ENCODE data around the gene ASCL4.
A peak's percentile ranks its signal among the peaks of the same experiment; 100 is the strongest.
"Not testable (repeated sequence)": the region's sequence is repeated elsewhere in the genome, so short reads cannot be mapped to it uniquely, and the experiment has no call there.

ASCL4 gene, protein sequence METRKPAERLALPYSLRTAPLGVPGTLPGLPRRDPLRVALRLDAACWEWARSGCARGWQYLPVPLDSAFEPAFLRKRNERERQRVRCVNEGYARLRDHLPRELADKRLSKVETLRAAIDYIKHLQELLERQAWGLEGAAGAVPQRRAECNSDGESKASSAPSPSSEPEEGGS

GRCh38 chr12:107774349-107775029, at the start of gene ASCL4:
ASCL4 (plus strand) TSS chr12:107774704; CDS start chr12:107775219, 515 bp downstream.
- FAIRE-seq: no peak

DNA sequence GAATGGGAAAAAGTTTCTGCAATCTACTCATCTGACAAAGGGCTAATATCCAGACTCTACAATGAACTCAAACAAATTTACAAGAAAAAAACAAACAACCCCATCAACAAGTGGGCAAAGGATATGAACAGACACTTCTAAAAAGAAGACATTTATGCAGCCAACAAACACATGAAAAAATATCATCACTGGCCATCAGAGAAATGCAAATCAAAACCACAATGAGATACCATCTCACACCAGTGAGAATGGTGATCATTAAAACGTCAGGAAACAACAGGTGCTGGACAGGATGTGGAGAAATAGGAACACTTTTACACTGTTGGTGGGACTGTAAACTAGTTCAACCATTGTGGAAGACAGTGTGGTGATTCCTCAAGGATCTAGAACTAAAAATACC, 47.2 kb upstream of the ASCL4 start:
- not testable (repeated sequence) for FAIRE-seq

DNA sequence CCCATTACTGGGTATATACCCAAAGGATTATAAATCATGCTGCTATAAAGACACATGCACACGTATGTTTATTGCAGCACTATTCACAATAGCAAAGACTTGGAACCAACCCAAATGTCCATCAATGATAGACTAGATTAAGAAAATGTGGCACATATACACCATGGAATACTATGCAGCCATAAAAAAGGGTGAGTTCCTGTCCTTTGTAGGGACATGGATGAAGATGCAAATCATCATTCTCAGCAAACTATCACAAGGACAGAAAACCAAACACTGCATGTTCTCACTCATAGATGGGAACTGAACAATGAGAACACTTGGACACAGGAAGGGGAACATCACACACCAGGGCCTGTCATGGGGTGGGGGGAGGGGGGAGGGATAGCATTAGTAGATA, 46.8 kb upstream of the ASCL4 start:
- FAIRE-seq: not testable (repeated sequence)

DNA sequence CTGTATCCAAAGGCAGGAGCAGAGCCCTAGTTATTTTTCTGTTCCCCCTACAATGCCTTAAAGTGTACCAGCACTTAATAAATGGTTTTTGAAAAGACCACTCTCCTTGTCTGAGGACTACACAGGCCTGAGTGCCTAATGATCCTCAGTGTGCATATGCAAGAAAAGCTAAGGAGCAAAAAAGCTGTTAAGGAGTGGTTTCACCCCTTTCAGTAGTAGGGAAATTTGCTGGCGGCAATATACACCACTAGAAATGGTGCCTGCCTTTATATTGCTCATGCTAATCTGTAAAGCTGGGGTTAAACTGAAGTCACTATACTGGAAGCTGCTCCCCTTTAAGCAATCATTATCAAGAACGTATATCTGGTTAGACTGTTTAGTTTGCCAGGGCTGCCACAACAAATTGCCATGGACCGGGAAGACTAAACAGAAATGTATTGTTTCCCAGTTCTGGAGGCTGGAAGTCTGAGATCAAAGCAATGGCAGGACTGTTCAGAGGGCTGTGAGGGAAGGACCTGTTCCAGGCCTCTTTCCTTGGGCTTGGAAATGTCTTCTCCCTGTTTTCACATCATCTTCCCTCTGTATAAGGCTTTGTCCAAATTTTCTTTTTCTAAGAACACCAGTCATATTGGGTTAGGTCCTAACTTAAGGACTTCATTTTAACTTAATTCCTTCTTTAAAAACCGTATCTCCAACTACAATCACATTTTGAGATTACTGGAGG, 43.7 kb upstream of the ASCL4 start:
- no peak for FAIRE-seq

DNA sequence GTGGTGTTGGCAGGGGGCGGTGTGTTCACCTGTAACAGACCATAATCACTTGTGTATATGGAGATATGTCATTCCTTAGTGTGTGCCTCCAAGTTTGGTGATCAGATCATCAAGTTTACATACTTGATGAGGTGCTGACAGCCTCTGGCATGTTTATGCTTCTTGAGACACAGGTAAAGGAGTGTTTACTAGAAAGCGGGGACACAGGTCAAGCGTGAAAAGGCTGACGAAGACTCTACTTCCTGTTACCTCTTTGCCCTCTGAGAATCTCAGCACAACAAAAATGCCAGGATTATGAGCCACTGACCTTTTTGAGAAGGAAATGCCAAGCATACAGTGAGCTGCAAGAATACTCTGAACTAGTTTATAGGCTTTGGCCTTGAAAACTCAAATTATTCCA, 43.1 kb upstream of the ASCL4 start:
- no peak for FAIRE-seq

DNA sequence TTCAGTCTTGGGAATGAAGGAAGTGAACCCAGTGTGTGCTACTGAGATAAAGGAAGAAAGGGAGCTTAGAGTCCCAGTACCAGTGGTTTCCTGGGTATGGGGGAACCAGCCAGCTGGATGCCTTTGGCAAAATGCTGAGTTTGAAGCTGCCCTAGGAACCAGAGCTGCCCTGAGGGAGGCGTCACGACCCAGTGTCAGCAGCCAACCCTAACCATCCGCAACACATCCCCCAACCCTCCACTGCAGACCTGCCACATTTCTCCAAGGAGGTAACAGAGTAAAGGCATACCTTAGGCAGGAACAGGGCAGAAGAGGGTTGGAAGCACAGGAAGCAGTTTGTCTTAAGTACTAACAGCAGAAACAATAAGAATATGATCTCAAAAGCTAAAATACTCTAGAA, 42.1 kb upstream of the ASCL4 start:
- FAIRE-seq: no peak

- no peak for FAIRE-seq
Observed at GRCh38 chr12:107734139-107734538, 40.4 kb upstream of the ASCL4 start.

DNA sequence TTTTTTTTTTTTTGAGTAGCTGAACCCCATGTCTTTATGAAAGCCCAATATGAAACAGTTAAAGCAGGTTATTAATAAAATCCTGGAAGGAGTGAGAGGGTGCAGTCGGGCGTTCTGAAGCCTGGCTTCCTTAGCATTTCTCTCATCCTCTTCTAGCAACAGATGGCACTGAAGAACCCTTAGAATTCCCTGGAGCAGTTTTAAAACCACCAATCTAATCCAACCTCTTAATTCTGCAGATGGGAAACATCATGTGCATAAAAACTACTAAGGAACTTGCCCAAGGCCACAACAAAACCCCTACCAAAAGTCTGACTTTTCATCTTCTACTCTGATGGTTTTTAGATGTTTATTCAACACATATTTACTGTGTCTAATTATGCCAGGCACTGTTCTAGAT, 38.7 kb upstream of the ASCL4 start:
- FAIRE-seq: no peak

DNA sequence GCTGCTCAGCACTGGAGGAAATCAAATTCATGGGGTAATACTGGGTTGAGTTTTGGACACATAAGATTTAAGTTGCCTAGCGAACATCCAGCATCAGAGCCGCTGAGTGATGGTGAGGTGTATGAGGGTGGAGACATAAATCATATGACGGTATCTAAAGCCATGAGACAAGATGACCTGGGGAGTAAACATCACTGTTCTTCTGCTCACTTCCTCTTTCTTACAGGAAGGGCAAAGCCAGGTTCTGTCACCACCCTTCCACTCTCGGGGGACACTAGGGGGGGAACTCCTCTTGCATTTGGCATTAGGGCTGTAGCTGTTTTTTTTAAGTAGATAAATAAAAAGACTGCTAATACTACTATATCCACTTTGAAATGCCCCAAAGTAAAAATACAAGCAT, 37.6 kb upstream of the ASCL4 start:
- no peak for FAIRE-seq

DNA sequence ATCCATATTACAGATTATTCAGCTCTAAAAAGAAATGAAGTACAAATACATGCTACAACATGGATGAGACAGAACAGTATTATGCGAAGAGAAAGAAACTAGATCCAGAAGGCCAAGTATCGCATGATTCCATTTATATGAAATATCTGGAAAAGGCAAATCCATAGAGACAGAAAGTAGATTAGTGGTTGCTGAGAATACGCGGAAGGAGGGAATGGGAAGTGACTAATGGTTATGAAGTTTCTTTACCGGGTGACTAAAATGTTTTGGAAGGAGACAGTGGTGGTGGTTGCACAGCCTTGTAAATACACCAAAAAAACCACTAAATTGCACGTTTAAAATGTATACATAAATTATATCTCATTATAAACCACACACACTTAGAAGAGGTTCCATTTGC, 26.0 kb upstream of the ASCL4 start:
- FAIRE-seq: no peak

- FAIRE-seq: no peak
Observed at GRCh38 chr12:107749083-107749482, 25.4 kb upstream of the ASCL4 start.

DNA sequence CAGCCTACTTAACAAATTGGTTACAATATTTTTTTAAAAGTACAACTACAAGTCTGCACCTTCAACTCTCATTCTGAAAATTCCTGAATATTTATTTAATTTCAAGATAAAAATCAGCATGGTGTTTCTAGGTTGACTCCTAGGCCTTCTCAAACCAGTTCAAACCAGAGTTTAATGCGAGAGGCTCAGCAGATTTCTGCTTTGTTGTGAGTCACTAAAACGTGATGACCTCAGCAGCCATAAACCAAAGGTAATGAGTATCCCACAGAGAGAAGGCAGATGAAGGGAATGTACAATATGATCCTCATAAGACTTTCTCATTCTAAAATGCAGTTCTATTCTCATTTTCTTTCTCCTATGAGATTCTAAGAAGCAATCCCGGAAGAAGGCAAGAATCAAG, 15.1 kb upstream of the ASCL4 start:
- FAIRE-seq: peak; percentile 98

GRCh38 chr12:107760207-107760808, 14.2 kb upstream of the ASCL4 start:
- FAIRE-seq: no peak

GRCh38 chr12:107760809-107761501, 13.5 kb upstream of the ASCL4 start, which contains the start of gene PRDM4:
PRDM4 (minus strand) TSS chr12:107761137; CDS start chr12:107760515, 622 bp downstream.
- FAIRE-seq: no peak

DNA sequence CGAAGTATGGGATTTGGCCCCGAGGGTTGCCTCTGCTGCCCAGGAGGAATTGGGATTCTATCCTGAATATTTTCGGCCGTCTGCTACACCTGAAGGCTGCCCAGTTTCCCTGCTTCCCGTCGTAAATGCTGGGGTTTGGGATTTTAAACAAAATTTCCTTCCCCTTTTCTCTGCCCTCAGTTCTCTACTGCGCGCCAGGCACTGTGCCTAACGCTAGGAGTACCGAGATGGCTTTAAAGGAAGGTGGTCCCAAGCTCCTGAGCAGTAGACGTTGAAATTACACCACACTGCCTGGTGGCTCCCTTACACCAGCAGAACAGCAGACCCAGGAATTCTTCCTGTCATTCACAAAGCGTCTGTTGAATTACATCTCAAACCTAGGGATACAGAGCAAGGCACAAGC, 13.0 kb upstream of the ASCL4 start:
- FAIRE-seq: no peak

DNA sequence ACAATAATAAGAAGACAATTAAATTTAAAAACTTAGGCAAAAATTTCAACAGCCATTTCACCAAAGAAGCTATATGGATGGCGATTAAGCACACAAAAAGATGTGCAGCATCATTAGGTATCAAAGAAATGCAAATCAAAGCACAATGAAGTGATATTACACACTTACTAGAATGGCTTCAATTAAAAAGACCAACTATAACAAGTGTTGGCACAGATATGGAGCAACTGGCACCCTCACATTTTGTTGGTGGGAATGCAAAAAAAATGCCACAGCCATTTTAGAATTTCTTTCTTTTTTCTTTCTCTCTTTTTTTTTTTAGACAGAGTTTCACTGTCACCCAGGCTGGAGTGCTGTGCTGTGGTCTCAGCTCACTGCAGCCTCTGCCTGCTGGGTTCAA, 11.6 kb upstream of the ASCL4 start:
- no peak for FAIRE-seq

GRCh38 chr12:107764626-107765025, 9.9 kb upstream of the ASCL4 start:
- FAIRE-seq: no peak

DNA sequence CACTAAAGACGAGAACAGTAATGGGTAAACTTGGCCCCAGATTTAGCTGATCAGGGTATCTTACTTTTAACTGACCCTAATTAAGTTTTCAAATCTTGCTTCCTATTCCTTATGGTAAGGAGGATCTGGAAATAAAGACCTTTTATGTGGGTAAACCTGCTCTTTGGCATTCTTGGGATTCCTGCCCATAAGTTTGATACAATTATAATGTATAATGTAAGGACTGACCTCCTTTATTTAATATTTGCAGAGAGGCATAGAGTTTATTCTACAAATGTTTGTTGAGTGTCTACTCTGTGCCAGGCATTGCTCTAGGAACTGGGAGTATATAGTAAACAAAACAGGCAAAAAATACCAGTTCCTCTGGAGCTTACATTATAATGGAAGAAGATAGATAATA, 9.2 kb upstream of the ASCL4 start:
- FAIRE-seq: no peak

- no peak for FAIRE-seq
Observed at GRCh38 chr12:107767466-107767865, 7.0 kb upstream of the ASCL4 start.

DNA sequence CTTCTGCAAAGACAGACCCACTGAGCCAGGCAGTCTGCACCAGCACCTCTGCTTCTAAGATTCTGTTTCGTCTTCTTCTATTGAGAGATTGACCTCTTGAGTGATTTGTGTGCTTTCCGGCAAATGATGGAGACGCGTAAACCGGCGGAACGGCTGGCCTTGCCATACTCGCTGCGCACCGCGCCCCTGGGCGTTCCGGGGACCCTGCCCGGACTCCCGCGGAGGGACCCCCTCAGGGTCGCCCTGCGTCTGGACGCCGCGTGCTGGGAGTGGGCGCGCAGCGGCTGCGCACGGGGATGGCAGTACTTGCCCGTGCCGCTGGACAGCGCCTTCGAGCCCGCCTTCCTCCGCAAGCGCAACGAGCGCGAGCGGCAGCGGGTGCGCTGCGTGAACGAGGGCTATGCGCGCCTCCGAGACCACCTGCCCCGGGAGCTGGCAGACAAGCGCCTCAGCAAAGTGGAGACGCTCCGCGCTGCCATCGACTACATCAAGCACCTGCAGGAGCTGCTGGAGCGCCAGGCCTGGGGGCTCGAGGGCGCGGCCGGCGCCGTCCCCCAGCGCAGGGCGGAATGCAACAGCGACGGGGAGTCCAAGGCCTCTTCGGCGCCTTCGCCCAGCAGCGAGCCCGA, 703 bp downstream of the ASCL4 start:
- FAIRE-seq: no peak

DNA sequence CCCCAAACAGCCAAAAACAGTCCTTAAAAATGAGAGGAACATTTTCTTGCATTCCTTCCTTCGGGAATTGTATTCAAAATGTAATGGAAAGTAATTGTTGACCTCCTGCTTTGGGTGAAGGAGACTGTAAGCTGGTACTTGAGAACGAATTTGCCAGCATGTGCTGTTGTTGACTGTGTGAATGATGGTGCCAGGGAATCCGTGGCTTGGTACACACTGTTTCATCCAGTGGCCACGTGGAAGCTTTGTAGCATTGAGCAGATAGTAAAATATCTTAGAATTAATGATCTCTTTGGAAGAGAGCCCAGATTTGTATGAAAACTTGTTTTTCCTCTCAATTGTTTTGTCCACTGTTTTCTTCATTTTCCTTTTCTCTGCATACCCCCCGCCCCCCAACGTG, 1.7 kb downstream of the ASCL4 start:
- no peak for FAIRE-seq

DNA sequence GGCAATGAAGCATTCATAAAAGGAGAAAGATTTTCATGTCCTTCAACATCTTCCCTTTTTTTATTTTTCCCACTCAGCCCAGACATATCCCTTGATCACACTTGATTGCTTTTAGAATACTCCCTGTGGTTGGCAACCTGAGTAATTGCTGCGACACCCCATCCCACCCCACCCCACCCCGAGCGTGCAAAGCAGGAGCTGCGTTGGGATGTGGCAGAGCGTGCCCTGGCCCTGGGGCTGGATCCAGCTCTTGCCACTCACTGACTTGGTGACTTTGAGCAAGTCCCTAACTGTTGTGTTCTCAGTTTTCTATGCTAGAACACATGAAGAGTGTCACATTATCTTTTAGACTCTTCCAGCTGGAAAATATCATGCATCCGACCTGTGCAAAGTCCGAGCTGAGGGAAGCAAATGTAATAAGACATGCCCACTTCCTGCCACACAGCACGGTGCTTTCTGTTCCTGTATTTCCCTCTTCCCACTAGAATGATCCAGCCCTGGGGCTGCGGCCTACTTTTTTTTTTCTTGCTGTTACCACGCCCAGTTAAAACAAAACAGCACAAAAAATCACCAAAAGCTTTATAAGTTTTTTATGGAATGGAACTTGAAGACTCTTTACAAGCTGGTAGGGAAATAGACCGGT, 4.0 kb downstream of the ASCL4 start:
- no peak for FAIRE-seq
